Osteoblast (primary cell): ENCODE results near the gene MLLT6. TPM values are rescaled to one million over a fixed set of nuclear protein-coding genes. Genes with fewer than 3 reads are reported as not detected.
A peak's percentile ranks its signal among the peaks of the same experiment; 100 is the strongest.

Experiments
- DNase-seq: peaks from one replicate; pipeline ENCODE4 v3.0.0; 2011; ENCODE audit warnings: low spot score, mixed read lengths; ENCODE audit not compliant: insufficient read length; ENCODE audit errors: missing footprints
- H2AFZ ChIP-seq: 2 replicates; pipeline ENCODE4 v1.6.0; 2011; ENCODE audit warnings: mild to moderate bottlenecking, low read length
- H3K27ac ChIP-seq: 2 replicates; pipeline ENCODE4 v1.5.1; 2011; ENCODE audit warnings: mild to moderate bottlenecking, low read depth, low read length, moderate library complexity
- H3K27me3 ChIP-seq: 2 replicates; pipeline ENCODE4 v1.6.0; 2012; ENCODE audit warnings: mild to moderate bottlenecking, control low read depth, inconsistent platforms, low read length, moderate library complexity; ENCODE audit not compliant: insufficient read depth
- H3K36me3 ChIP-seq: 2 replicates; pipeline ENCODE4 v1.5.1; 2011; ENCODE audit warnings: mild to moderate bottlenecking, low read length, control low read depth, moderate library complexity; ENCODE audit not compliant: insufficient read depth
- H3K4me1 ChIP-seq: 2 replicates; pipeline ENCODE4 v1.5.1; 2011; ENCODE audit warnings: mild to moderate bottlenecking, low read length, control low read depth, moderate library complexity; ENCODE audit not compliant: insufficient read depth
- H3K4me2 ChIP-seq: 2 replicates; pipeline ENCODE4 v1.6.0; 2011; ENCODE audit warnings: mild to moderate bottlenecking, low read length; ENCODE audit not compliant: insufficient read depth
- H3K4me3 ChIP-seq: fragments of 200-600 bp; sonication (generic); 3 replicates; pipeline ENCODE4 v1.5.1; 2012; ENCODE audit warnings: mild to moderate bottlenecking, low read length, inconsistent platforms; ENCODE audit not compliant: insufficient read depth
- H3K79me2 ChIP-seq: 2 replicates; pipeline ENCODE4 v1.6.0; 2012; ENCODE audit warnings: mild to moderate bottlenecking, low read length, control low read depth, inconsistent platforms; ENCODE audit not compliant: insufficient read depth
- H3K9me3 ChIP-seq: 2 replicates; pipeline ENCODE4 v1.5.1; 2011; ENCODE audit warnings: low read depth, low read length, control low read depth
- H4K20me1 ChIP-seq: 2 replicates; pipeline ENCODE4 v1.6.0; 2012; ENCODE audit warnings: mild to moderate bottlenecking, low read length, control low read depth; ENCODE audit not compliant: insufficient read depth
- small RNA-seq: library from RNA; depleted of rRNA; stranded (forward); fragments of <200 nt; gene quantifications from one replicate; pipeline ENCODE3, GENCODE V24; 2012
- total RNA-seq: library from RNA; depleted of rRNA; stranded (reverse); fragments of >200 nt; gene quantifications from 2 replicates; pipeline ENCODE4 v1.2.3, GENCODE V29; 2012
- TF ChIP-seq, protein P1 (sequence below): IDR thresholded peaks from 2 replicates; pipeline ENCODE4 v1.5.1; 2011; ENCODE audit warnings: mild to moderate bottlenecking, low read depth, low read length, moderate library complexity; ENCODE audit errors: extremely low read depth

MLLT6 gene
- total RNA-seq, 1 donor: 33.3 TPM

DNA sequence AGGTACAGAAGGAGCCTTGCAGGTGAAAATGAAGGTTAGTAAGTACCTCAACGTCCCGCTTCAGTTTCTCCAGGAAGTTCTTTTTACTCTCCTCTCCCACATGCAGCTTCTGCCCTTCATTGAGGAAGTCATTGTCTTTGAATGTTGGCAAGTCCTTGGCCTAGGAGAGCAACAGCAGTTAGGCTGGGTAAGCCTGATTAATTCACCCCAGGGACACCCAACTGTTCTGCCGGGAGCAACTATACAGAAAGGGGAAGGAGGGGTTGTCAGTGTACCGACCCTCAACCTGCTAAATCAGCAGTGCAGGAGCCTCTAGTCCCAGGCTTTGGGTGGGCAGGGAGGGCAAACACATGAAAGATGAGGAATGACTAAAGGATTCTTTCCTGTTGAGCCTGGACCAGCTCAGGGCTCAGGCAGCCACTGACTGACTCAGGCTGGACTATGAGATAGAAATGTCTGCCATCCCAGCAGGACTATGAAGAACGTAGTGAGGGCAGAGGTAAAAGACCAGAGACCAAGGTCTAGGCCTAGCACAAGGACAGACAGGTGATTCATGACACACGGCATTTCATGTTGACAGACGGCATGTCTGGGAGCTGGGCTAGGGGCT is 72.7 kb downstream of the MLLT6 start:
- no peaks in the 10 kb centered on the region for H3K9me3 ChIP-seq
- TF ChIP-seq, protein P1, sequence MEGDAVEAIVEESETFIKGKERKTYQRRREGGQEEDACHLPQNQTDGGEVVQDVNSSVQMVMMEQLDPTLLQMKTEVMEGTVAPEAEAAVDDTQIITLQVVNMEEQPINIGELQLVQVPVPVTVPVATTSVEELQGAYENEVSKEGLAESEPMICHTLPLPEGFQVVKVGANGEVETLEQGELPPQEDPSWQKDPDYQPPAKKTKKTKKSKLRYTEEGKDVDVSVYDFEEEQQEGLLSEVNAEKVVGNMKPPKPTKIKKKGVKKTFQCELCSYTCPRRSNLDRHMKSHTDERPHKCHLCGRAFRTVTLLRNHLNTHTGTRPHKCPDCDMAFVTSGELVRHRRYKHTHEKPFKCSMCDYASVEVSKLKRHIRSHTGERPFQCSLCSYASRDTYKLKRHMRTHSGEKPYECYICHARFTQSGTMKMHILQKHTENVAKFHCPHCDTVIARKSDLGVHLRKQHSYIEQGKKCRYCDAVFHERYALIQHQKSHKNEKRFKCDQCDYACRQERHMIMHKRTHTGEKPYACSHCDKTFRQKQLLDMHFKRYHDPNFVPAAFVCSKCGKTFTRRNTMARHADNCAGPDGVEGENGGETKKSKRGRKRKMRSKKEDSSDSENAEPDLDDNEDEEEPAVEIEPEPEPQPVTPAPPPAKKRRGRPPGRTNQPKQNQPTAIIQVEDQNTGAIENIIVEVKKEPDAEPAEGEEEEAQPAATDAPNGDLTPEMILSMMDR: no peak
- peak overlapping the region; percentile 15 for H3K27ac ChIP-seq
- no peak overlapping the region for H3K4me2 ChIP-seq
- no peak overlapping the region for H2AFZ ChIP-seq
- no peaks in the 10 kb centered on the region for H3K4me1 ChIP-seq
- peaks cover 7% of the 10 kb centered on the region for H4K20me1 ChIP-seq
- no peaks in the 10 kb centered on the region for H3K27me3 ChIP-seq
- H3K36me3 ChIP-seq: peaks cover 79% of the 10 kb centered on the region
- H3K79me2 ChIP-seq: no peaks in the 10 kb centered on the region
- no peak overlapping the region for H3K4me3 ChIP-seq
- DNase-seq: peak; percentile 91

Small RNA genes within 50 kb of the gene (small RNA-seq; reads per million reads assigned to genes)
- gene MIR4726: not detected
- gene MIR4734: not detected
- 0.45 reads per million for gene RNA5SP440
- not detected for gene RNU6-866P

Other genes starting within 250 kb of the MLLT6 start
- gene SRCIN1, start 99.3 kb upstream of the MLLT6 start, total RNA-seq: not detected in 2 replicates
- 1.2 and 2.2 TPM in 2 replicates for gene EPOP, start 30.3 kb upstream of the MLLT6 start, total RNA-seq
- gene CISD3, start 25.1 kb downstream of the MLLT6 start, total RNA-seq: 3.5 and 3.6 TPM in 2 replicates
- 3.3 and 5.0 TPM in 2 replicates for gene PCGF2, start 43.1 kb downstream of the MLLT6 start, total RNA-seq
- gene PSMB3, start 47.5 kb downstream of the MLLT6 start, total RNA-seq: 235 and 267 TPM in 2 replicates
- gene PIP4K2B, start 94.3 kb downstream of the MLLT6 start, total RNA-seq: 48.1 and 65.4 TPM in 2 replicates
- gene CWC25, start 120.0 kb downstream of the MLLT6 start, total RNA-seq: 10.3 and 10.9 TPM in 2 replicates
- gene RPL23, start 148.4 kb downstream of the MLLT6 start, total RNA-seq: 821 and 1,095 TPM in 2 replicates
- 215 and 228 TPM in 2 replicates for gene LASP1, start 164.8 kb downstream of the MLLT6 start, total RNA-seq